Dermis blood vessel endothelial cell (primary cell): ENCODE data around the gene DTD1. TPM values are rescaled to one million over a fixed set of nuclear protein-coding genes. Genes with fewer than 3 reads are reported as not detected.

ENCODE experiments used
- DNase-seq: peaks from one replicate; pipeline ENCODE4 v3.0.0; 2010
- total RNA-seq: library from RNA; depleted of rRNA; stranded (reverse); fragments of >200 nt; gene quantifications from 2 replicates; pipeline ENCODE4 v1.2.3, GENCODE V29; 2014

Gene DTD1
- total RNA-seq, 1 donor from 2014 or later, result 54.5 TPM

DNA sequence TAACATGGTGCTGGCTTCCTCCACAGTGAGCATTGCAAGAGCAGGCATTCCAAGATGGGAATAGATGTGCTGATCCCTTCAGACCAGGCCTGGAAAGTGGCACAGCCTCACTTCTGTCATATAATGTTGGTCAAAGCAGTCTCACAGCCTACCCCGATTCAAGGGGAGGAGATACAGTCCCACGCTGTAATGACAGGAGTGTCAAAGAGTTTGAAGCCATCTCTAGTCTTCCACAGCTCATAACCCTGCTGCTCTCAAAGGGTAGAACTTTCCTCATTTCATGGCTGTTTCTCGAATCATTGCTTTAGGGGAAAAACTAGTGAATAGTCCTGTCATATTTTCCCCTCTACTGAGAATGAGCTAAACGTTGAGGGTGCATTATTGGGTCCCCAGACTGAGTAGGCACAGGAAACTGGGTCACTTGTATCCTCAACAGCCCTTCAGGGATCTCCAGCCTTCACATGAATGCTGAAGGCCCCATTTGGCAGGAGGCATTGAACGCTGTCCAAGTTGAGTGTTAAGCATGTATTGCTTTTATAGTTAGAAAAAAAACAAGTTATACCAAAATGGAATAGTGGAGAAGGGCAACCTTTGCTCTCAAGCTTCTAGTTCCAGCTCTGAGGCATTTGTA is 27.3 kb downstream of the DTD1 start:
- DNase-seq, result no peak

DNA sequence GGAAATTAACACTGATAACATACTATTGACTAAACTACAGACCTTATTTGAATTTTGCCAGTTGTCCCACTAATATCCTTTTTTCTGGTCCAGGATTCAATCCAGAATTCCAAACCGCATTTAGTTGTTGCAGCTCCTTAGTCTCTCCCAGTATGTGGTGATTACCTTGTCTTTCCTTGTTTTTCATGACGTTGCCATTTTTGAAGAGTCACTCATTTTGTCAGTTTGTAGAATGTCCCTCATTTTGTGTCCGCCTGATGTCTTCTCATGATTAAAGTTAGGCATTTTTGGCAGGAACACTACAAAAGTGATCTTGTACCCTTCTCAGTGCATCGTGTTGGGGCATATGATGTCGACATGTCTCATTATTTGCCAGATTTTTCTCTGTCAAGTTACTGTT is 33.1 kb downstream of the DTD1 start:
- DNase-seq, result no peak

DNA sequence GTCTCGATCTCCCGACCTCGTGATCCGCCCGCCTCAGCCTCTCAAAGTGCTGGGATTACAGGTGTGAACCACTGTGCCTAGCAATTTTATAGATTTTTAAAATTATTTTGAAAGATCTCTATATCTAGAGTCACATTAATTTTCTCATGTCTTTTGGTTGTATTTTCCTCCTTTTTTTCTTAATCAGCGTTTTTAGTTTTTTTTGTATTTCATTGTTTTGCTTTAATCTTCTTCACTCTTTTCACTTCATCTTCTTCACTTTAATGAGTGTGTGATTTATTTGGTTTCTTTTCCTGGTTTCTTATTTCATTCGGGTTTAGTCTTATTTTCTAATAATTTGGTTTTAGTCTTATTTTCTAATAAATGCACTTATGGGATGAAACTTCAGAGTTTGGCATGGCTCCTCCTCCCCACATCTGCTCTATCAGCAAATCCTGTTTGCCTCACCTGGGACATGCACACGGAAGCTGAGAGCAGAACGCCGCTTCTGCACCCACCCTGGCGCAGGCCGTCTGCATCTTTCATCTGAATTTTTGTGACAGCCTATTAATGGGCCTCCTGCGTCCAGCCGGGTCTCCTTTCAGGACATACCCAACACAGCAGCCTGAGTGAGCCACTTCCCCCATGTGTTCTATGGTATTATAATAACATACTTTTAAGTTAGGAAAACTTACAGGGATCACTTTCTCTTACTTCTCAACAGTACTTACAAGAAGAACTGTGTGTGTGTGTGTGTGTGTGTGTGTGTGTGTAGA is 35.5 kb downstream of the DTD1 start:
- no peak for DNase-seq

DNA sequence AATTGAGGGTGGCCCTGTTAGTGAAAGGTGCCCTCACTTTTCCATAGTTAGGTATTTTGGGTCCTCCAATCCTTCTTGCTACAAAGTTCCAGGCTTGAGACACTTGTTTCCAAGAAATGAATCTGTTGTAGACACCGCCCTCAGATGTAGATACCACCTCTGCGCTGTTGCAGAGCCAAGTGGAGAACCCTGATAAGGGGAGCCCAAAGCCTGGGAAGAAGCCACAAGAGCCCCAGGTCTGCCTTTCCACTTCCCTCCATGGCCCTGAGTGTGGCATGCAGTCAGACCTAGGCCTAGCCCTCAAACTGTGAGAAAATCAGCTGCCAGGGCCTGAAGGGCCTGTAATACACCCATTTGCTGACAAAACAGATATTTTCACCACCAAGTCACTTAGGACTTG is 37.1 kb downstream of the DTD1 start:
- no peak for DNase-seq

DNA sequence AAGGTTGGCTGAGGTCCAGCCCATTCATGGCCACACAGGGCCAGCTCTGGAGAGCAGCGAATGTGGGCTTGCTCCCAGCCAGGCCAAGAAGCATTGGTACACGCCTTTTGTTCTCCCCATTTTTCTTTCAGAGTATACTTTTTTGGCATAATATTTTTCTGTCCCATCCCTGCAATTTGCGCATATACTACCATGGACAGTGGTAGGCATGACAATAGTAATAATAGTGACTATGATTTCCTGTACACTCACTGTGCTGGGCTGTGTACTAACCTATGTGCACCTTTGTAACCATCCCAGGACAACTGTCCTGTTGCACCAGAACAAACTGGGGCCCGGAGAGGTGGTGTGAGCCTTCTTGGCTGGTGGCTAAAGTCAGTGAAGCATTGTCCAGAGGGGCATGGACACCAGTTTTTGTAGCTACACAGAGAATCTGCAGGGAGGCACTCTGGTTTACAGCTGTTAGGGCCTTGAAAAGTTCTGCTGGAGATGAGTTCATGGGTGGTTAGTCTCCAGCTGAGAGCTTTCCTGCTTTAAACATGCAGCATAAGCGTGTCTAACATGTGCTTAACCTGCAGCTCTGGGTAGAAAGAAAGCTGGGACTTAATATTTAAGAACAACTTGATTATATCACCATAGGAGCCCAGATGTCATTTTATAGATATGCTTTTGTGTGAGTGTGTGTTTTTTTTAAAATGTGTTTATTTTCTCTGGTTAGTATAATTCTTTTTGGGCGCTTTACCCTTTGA is 38.2 kb downstream of the DTD1 start:
- DNase-seq, result no peak

DNA sequence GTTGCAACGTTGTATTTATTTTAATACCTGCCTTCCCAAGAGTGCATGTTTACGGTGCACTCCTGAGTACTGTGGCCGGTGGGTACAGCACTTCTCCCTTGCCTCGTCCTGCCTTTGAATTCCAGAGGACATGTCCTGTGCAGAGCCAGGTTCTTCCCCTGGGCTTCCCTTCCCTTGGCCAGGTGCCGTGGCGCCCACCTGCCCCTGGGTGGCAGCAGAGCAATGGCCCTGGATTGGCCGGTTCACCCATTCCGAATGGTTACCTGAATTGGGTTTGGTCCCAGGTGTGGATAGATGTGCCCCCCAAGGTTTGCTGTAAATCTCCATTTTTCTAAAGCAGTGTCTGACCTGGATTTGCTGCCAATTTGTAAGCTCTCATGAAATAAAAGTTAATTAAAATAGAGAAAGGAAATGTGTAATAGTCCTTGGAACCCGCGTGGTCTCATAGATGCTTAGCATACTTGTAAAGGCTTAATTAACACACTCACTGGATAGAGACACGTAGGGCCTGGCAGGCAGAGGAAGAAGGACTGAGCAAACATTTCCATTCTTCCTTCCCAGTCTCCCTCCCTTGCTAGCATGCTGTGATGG is 40.6 kb downstream of the DTD1 start:
- DNase-seq, result peak; percentile 20

DNA sequence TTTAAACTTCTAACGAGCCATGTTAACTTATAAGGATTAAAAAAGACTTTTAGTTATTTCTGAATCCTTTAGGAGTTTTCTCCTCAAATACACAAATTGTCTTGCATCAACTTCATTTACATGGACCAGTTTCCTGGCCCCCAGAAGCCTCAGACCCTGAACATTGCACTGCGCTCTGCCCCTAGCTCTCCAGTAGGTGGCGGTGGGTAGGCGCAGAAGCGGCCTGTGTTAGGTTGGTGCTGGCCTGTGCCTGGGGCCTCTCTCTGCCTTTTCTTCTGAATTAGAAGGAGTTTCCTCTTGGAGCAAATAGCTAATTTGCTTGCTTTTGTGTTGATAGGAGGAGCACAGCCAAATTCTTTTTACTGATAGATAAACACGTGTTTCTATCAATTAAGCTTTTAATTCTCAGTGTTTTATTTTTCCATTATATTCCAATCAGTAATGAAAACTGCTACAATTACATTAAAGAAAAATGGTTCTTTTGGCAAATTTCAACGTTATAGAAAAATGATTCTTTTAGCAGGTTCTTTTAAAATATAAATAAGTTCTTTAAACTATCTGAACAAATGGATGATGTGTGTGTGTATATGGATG is 44.4 kb downstream of the DTD1 start:
- peak; percentile 77 for DNase-seq

DNA sequence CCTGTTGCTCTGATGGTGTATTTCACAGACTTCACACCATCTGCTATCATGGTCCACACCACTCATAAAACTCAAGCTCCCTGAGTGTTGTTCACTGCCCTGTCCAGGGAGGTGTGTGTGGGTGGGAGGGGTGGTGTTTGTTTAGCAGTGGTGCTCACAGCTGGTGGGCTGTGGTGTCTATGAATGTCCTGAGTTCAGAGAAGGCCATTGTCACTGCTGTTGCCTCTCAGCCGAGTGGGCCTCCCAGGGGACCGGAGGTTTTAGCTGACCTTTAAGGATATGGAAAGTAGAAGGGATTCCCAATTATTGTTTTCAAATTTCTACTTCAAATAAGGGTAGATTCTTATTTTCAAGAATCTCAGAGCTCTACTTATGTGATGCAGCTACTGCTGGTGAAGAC is 45.6 kb downstream of the DTD1 start:
- DNase-seq, result no peak

DNA sequence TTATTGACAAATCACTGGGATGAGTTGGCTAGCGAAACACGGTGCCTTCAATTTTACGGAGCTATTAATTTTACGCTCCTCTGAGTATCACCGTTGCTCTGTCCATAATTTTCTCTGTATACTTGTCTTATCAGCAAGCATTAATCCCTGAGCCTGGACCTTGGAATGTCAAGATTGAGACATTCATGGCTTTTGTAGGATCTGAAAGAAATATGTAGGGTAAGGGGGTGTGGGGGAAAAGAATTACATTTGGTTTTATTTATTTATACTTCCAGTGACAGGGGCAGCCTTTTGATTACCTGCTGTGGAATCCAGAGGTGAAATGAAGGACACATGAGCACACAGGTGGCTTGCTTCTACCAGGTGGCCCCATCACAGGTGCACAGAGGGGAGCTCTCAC is 46.6 kb downstream of the DTD1 start:
- DNase-seq, result no peak

DNA sequence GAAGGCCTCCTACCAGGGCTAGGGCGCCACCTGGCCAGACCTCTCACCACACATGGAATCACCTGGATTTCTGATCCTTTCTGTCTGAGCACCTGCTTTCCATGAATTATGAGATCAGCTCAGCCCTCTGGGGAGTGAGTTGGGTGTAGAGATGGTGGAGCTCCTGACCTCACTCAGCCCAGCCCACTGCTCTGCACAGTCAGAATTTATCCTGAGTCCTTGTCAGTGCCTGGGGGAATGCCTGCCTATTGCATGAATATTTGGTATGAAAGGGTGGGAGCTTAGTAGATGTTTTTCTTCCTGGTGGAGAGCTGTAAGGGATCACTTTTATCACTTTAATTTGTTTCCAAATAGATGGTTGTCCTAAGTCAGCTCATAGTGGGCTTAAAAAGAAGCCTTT is 47.5 kb downstream of the DTD1 start:
- DNase-seq, result no peak

DNA sequence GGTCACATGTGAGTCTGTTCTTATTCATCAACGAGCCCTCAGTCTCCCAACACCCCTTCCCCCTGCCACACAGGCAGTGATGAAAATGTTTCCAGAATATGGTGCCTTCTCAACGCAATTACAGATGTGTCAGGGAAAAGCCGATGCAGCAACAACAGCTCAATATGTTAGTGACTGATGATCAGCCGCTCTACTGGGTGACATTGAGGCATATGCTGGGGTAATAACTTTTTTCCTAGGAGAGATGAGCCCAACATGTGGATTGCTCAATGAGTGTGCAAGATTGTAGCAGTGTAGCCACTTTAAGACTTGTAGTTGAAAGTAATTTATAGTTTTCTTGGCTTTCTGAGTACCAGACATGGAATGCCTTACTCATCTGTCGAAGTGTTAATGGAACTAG is 49.4 kb downstream of the DTD1 start:
- DNase-seq, result no peak

DNA sequence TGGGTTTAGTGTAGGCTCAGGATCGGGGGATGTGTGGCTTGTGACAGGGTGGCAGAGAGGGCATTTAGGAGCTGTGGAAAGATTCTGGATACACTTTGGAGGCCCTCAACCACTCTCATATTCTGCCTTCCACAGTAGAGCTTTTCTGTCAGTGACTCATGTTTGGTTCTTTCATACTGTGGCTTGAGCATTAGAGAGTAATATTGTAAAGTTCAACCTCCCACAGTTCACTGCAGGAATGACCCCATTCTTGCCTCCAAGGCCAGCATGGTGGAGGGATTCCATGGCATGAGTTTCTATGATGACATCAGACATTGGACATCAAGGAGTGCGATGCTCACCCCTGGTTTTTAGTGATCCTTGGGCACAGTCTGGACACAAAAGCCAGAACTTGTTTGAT is 50.9 kb downstream of the DTD1 start:
- no peak for DNase-seq

DNA sequence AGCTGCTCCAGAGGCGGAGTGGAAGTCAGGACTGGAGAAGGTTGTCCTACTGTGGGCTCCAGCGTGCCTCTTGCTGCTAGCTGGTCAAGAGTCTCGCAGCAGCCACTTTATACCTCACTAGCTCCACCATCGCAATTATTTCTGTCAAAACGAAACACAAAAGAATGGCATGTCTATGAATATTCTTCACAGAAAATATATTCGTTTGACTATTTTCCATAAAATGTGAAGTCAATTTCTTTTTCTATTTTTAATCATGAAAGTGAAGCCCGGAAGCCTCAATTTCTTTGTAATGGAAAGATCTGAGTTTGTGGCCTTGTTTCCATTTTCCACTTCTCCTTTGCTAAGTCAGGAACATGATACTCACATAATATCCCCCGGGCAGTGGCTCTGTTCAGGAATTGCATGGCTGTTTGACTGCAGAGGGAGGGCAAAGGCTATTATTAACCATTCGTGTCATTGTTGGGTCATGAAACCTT is 51.7 kb downstream of the DTD1 start:
- DNase-seq, result no peak

DNA sequence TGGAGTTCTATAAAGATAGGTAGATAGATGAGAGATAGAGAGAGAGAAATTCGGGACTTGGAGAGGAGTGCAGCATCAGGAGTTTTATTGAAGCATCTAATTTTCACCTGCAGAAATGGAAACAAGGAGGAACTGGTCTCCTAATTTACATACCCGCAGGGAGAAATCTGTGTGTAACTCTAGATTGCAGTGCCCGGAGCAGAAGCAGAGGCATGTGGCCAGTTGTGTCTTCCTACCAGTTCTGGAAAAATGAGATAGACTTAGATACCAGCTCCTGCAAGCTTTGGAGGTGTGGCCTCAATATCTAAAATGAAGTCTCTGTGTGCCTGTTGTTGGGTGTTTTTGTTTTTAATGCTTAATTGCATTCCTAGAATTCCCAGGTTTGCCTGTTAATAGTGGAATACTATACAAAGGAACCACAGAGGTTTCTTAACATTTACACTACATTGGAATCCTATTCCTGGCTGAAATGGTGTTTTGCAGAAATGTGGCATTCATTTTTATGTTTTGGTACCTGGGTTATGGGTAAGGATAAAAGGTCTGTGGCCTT is 57.4 kb downstream of the DTD1 start:
- no peak for DNase-seq

DNA sequence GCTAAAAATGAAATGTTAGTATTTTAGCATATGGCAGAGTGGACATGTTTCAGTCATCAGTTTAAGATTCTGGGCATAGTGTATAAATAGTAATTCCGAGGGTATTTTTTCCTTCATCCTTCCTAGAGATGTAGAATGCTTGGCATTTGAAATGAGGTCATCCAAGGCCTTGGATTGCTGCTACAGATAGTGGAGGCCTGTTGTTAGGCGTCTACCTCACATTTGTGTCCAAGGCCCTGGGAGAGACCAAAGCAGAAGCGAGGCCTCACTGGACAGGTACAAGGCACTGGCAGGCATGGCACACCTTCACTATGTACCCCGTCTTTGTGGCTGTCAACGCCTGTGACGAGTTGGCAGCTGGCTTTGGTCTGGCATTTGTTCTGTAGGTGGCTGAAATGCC is 58.0 kb downstream of the DTD1 start:
- no peak for DNase-seq

DNA sequence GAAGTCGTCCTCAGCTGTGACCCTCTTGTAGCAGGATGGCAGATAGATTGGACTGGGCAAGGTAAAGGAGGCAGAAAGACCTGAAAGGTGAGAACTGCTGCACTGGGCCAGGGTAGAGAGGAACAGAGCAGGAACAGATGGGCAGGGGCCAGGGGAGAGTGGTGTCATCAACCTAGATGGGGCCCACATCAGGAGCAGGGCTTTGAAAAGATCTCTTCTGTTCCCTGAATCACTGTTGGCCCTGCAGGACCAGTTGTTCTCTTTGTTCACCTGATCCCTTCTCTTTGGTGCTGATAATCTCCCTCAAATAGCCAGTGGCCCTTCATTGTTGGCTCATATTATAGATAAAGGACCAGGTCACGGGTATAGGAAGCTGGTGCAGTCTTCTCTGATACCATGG is 59.9 kb downstream of the DTD1 start:
- no peak for DNase-seq

DNA sequence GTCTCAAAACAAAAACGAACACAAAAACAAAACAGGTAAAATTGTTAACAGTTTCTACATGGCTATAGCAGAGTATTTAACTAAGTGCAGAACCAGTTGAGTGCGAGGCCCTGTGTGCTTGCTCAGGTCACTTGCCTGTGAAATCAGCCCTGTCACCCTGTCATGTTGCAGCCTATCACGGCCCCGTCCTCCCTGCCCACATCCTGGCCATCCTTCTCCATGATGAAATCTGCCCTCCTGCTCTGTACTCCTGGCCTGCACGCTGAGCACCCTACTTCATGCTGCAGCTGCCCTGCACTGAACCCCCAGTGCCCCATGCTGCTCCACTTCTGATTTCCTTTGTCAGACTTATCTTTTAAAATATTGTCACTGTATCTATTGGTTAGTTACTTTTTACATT is 62.4 kb downstream of the DTD1 start:
- DNase-seq, result no peak

DNA sequence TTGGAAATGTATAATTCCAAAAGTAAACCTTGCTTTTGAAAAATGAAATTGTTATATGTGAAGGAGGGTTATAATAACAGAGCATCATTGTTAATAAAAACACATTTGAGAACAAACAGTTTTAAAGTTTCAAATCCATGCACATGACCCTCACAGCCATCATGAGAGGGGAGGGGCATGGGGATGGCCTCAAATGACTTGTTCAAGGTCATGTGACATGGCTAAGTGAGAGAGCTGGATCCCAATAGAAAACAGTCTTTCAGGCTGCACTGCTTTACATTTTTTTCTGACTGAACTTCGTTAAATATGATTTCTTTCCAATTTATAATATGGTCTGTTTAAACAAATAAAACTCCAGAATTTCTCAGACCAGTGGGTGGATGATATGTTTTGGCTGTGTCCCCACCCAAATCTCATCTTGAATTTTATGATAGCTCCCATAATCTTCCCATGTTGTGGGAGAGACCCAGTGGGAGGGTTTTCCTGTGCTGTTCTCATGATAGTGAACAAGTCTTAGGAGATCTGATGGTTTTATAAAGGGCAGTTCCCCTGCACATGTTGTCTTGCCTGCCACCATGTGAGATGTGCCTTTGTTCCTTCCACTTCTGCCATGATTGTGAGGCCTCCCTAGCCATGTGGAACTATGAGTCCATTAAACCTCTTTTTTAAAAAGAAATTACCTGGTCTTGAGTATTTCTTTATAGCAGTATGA is 66.0 kb downstream of the DTD1 start:
- no peak for DNase-seq

DNA sequence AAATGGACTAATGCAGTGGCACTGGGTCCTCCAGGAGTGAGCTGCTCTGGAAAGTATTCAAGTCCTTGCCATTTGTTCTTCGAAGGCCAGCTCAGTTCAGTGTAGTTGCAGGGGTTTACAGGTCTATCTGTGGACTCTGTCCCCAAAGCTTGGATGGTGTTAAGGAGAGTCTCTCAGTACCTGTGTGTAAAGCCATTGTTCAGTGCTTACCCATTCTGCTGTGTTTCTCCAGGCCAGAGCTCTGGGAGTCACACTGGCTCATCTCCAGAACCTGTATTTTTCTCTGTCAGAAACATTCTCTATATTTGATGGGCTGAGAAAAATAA is 66.6 kb downstream of the DTD1 start:
- DNase-seq, result no peak

DNA sequence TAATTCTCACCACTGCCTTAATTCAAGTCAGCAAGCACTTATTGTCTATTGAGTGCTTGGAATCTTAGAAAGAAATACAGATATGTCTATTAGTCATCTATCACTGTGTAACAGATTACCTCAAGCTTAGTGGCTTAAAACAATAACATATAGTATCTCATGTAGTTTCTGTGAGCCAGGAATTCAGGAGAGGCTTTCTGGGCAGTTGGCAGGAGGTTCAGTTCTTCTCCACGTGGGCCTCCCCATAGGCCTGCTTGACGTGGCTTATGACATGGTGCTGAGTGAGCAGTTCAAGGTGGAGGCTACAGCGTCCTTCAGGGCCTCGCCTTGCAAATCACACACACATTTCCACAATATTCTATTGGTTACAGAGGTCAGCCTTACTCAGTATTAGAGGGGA is 69.7 kb downstream of the DTD1 start:
- no peak for DNase-seq

DNA sequence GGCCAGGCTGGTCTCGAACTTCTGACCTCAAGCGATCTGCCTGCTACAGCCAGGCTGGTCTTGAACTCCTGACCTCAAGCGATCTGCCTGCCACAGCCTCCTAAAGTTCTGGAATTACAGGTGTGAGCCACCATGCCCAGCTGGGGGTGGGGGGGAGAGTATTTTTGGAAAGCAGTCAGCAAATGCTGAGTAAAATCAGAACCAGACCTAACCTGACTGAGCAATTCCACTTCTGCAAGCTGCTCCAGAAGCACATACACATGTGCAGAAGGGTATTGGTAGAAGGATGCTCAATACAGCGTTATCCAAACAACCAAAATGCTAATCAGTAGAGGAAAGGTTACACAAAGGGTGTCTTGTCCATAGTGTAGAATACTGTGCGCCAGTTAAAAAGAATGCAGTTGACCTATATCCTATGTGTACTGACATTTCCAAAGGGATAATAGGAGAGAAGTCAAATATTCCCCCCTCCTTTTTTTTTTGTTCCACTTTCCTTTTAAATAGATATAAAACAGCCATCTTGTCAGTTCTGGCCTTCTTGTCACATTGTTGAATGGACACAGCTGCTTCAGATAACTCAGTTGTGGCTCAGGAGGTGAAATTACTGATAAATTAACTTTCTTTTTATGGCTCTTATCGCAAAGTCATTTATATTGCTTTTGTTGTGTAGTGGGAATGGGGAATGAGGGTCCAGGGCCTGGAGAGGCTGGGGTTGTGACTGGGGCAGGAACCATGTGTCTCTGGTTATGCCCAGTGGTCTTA is 74.6 kb downstream of the DTD1 start:
- DNase-seq, result no peak
